GM19035 (cell line): ENCODE results near the gene PTPRE.

Experiments used
- ATAC-seq: cut with Tn5 transposase; IDR thresholded peaks from one replicate; pipeline ENCODE4 v1.9.1; 2021; ENCODE audit not compliant: unreplicated experiment

PTPRE gene

GRCh38 chr10:127882801-127883459 lies 24.0 kb upstream of the PTPRE start:
- no peak for ATAC-seq

DNA sequence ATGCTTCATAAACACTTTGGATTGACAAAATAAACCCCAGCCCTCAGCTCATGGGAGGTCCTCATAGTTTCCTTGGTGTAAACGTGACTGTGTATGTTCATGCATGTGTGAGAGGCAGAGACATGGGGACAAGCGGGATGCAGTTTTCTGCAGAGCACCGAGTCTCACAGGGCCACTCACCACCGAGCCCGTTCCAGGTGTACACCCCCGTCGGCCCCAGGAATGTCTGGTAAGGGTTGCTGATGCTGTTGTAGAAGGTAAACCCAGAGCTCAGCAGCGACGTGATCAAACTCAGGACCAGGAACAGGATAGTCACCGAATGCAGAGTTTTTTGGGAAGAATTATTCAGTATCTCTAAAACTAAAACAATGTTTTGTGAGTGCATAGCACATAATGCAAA lies 23.4 kb upstream of the PTPRE start:
- no peak for ATAC-seq

GRCh38 chr10:127884501-127884900 lies 22.4 kb upstream of the PTPRE start:
- ATAC-seq = no peak

DNA sequence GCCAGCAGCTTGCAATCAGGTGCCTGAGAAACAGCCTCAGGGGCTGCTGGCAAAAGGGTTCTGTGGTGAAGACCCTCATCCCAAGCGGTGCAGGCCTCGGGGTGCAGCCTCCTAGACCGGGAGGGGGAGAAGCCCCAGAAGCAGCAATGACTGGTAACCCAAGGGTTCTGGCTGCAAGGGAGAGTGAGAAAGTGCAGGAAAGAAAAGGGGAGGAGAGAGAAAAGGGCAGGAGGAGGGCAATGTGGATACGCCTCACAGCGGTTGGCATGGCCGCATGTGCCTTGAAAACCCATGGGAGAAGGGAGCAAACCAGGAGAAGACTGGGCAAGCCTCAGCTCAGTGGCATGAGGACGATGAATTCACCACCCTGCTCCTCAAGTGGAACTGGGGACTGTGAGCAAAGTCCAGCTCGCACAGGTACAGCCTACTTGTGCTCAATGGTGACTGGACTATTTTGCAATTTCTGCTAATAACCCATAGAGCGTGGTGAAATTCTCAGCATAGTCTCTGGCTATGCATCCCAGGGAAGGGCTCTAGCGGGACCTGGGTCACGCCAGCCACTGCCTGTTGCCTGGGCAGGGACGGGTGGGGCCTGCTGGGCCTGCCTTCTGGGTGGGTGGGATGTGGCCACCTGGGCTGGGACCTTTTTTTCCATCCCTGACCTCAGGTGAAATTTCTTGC lies 20.4 kb upstream of the PTPRE start:
- ATAC-seq = no peak

DNA sequence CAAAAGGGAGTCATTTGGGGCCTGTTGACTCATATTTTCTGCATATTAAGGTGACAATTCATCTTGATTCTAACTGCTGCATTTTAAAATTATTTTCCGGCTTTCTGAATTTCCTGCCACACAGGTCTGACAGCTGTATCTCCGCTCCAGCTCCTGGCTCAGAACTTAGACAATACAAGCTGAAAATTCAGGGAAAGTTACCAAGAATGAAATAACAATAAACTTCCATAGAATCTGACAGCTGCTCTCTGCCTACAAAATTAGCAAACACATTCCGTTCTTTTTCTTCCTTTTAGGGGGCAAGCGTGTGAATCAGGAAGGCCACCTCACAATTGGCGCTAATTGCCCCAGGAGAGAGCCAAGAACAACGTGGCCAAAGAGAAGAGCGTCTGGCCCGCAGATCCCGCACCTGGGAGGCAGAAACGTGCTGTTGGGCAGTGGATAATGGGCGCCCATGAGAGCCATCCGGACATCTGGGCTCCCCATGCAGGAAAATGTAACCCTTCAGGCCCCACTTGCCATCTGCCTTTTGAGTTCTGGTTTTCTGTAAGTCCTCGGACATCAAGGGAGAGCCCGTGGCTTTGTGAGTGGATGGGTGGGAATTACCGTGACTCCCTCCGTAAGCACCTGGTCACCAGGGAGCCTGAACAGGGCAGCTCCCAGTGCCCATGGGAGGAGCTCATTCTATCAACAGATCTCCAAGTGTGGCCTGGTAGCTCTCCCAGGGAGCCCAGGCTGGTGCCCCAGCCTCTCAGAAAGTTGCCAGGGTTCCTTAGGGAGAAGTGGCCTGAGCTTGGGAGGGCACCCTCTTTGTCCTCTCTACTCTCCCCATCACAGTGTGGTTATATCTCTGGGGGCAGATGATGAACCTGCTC lies 19.1 kb upstream of the PTPRE start:
- no peak for ATAC-seq

DNA sequence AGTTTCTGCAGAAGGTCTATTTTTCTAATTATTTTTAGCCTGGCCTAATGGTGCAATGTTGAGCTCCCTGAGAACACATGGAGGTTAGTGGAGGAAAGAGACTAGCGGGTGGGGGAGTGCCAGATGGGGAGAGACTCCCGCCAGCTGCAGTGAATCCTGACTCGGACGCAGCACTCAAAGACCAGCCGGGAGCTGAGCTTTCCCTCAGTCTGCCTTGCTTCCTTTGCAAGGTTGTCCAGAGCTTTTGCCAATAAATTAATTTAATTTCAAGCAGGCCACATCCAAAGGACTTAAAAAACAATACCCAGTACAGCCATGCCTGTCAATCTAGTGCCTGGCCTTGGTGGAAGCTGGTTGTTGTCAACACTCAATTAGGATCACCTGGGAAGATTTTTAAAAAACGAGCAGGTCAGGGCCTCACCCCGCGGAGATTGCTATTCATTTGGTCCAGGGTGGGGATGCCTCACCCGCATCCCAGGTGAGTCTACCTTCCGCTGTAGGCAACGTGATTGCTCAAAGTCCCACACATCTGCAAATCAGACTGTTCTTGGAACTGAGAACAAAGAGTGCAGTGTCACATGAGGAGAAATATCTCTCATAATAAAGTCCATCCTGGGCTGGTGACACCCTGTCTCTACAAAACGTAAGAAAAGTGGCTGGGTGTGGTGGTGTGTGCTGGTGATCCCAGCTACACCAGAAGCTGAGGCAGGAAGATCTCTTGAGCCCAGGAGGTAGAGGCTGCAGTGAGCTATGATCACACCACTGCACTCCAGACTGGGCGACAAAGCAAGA lies 18.2 kb upstream of the PTPRE start:
- no peak for ATAC-seq

- no peak for ATAC-seq
Measured at GRCh38 chr10:127889605-127890195, 17.2 kb upstream of the PTPRE start.

- ATAC-seq = no peak
Measured at GRCh38 chr10:127890216-127890615, 16.7 kb upstream of the PTPRE start.

DNA sequence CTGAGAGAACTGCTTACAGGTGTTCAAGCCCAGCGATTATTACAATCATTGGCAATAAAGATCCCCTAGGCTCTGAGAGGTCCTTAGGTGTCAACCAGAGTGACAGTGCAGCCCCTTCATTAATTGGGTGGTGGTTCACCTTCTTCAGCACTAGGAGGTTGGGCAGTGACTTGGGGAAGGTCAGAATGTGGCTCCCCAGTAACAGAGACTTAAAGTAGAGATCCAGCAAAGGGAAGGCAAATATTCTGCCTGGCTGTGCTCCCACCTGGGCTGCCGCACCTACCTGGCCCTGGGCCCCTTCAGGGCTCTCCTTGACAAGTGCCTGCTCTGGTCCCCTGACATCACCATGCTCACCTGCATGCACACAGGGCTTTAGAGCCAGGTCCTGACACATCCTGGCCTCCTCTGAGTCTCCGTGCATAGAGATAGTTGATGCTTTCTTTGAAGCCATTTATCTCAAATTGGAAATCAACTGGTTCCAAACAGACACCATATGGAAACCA lies 16.0 kb upstream of the PTPRE start:
- ATAC-seq = no peak

- ATAC-seq = no peak
Measured at GRCh38 chr10:127892743-127893142, 14.2 kb upstream of the PTPRE start, which contains the start of gene CLRN3. TSS of gene CLRN3 (minus strand) at chr10:127892941. CDS start at chr10:127892784, 157 bp downstream.

- ATAC-seq = no peak
Measured at GRCh38 chr10:127894146-127894545, 12.8 kb upstream of the PTPRE start.

- ATAC-seq = no peak
Measured at GRCh38 chr10:127896590-127896989, 10.3 kb upstream of the PTPRE start.

GRCh38 chr10:127897177-127897576 lies 9.7 kb upstream of the PTPRE start:
- no peak for ATAC-seq

GRCh38 chr10:127899766-127900387 lies 7.0 kb upstream of the PTPRE start:
- no peak for ATAC-seq

DNA sequence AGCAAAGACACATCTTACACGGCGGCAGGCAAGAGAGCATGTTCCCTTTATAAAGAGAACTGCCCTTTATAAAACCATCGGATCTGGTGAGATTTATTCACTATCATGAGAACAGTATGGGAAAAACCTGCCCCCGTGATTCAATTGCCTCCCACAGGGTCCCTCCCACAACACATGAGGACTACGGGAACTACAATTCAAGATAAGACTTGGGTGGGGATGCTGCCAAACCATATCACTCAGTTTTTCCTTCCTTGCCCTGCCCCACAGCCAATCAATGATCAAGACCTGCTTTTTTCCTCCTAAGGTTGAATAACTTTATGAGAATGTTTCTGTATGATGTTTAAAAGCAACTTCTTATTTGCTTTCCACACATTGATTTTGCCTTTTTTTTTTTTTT lies 3.1 kb upstream of the PTPRE start:
- no peak for ATAC-seq

- ATAC-seq = no peak
Measured at GRCh38 chr10:127904311-127905000, 2.4 kb upstream of the PTPRE start.

DNA sequence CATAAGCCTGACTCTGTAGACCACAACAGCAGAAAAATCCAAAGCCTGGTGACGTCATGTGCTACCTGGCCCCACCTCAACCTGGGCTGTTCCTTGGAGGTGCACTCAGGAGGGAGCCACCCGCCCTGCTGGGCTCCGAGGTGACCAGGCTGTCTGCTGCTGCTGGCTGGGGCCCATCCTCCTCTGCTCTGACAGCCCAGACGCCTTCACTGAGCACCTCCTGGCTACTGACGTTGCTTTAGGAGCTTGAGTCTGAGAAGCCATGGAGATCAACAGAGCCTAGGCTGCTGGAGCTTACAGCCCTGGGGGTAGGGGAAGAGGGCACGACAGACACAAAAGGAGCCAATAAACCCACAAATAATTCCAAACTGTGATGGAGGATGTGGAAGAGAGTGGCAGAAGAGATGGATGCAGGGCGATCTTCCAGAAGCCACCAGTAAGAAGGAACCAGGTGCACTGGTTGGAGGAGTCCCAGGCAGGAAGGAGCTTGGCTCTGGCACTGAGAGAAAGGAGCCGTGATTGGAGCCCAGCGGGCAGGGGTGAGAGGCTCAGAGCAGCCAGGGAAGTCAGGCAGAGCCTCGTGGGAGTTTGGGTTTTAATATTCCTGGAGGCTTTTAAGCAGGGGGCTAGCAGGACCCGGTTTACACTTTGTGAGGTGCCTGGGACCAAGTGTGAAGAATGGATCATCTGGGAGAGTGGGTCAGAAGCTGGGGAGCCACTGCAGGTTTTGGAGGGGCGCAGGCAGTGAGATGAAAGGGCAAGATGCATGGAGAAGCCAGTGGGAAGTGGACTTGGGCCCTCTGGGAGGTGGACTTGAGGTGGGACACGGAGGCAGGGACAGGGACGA lies 1.7 kb upstream of the PTPRE start:
- ATAC-seq = no peak

DNA sequence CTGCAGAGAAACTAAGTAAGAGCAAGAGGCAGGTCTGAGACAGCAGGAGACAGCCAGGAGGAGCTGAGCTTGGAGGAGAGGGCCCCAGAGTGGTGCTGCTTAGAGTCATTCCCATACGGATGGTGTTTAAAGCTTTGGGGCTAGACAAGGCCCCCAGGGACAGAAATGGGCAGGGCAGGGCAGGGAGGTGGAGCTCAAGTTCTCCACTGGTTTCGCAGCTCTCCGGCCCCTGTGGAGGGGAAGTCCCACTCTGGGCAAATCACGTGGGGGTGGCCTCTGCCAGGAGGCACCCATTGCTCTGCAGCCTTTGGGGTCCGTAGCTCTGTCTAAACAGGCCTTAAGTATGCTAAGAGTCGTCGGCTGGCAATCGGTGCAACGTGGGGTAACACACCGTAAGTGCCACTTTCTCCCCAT lies 1.0 kb upstream of the PTPRE start:
- no peak for ATAC-seq
